Suprapubic skin (tissue), 4 donors: ENCODE measurements around the gene CUL1. TPM values are rescaled to one million over a fixed set of nuclear protein-coding genes. Genes with fewer than 3 reads are reported as not detected.
A peak's percentile ranks its signal among the peaks of the same experiment; 100 is the strongest.
"Not testable (repeated sequence)": the region's sequence is repeated elsewhere in the genome, so short reads cannot be mapped to it uniquely, and the experiment has no call there.

ENCODE experiments used
- DNase-seq, 2 donors: peaks; one replicate each; pipeline ENCODE4 v3.0.0-alpha.2; 2019; ENCODE audit warnings: low spot score in 2 of 2
- H3K27ac ChIP-seq: fragments of 200-600 bp; sonication (generic); one replicate; pipeline ENCODE4 v1.5.1; 2019
- H3K27me3 ChIP-seq: fragments of 200-600 bp; sonication (generic); one replicate; pipeline ENCODE4 v1.5.1; 2019
- H3K36me3 ChIP-seq: fragments of 200-600 bp; sonication (generic); one replicate; pipeline ENCODE4 v1.5.1; 2019
- H3K4me1 ChIP-seq: fragments of 200-600 bp; sonication (generic); one replicate; pipeline ENCODE4 v1.5.1; 2019
- H3K4me3 ChIP-seq: fragments of 200-600 bp; sonication (generic); one replicate; pipeline ENCODE4 v1.5.1; 2019; ENCODE audit warnings: mild to moderate bottlenecking
- H3K9me3 ChIP-seq: fragments of 200-600 bp; sonication (generic); one replicate; pipeline ENCODE4 v1.5.1; 2019
- EP300 ChIP-seq: sonication (generic); formaldehyde crosslinking; IDR thresholded peaks from one replicate; pipeline ENCODE4 v1.6.1; 2017; ENCODE audit warnings: antibody characterized with exemption
- POLR2A ChIP-seq, 2 donors: fragments of 450-650 bp; IDR thresholded peaks; one replicate each; pipeline ENCODE4 v1.6.1; 2017; ENCODE audit warnings: antibody characterized with exemption in 2 of 2, mild to moderate bottlenecking in 2 of 2, moderate library complexity in 2 of 2
- POLR2AphosphoS5 ChIP-seq, 3 donors: sonication (generic); formaldehyde crosslinking; IDR thresholded peaks; one replicate each; pipeline ENCODE4 v1.6.1; 2017; ENCODE audit warnings: antibody characterized with exemption in 3 of 3
- WGBS: methylation state at CpG from one replicate; pipeline ENCODE4 v1.1.5; 2018; 5-methylcytosine and 5-hydroxymethylcytosine counted together
- total RNA-seq, 4 donors: library from RNA; depleted of rRNA; stranded (reverse); fragments of >200 nt; gene quantifications; one replicate each; pipeline ENCODE4 v1.1.0, GENCODE V29; 2016
- TF ChIP-seq, protein P1 (sequence below), 2 donors: fragments of 200-600 bp in 1 of 2; fragments of 450-650 bp in 1 of 2; sonication (generic) in 1 of 2; IDR thresholded peaks; one replicate each; pipeline ENCODE4 v1.5.1; 2016 to 2019; ENCODE audit warnings: antibody characterized with exemption in 2 of 2, mild to moderate bottlenecking in 1 of 2, moderate library complexity in 1 of 2

Gene CUL1
- total RNA-seq, 4 donors from 2014 or later = 49.6 to 63.0 (median 56.6) TPM

DNA sequence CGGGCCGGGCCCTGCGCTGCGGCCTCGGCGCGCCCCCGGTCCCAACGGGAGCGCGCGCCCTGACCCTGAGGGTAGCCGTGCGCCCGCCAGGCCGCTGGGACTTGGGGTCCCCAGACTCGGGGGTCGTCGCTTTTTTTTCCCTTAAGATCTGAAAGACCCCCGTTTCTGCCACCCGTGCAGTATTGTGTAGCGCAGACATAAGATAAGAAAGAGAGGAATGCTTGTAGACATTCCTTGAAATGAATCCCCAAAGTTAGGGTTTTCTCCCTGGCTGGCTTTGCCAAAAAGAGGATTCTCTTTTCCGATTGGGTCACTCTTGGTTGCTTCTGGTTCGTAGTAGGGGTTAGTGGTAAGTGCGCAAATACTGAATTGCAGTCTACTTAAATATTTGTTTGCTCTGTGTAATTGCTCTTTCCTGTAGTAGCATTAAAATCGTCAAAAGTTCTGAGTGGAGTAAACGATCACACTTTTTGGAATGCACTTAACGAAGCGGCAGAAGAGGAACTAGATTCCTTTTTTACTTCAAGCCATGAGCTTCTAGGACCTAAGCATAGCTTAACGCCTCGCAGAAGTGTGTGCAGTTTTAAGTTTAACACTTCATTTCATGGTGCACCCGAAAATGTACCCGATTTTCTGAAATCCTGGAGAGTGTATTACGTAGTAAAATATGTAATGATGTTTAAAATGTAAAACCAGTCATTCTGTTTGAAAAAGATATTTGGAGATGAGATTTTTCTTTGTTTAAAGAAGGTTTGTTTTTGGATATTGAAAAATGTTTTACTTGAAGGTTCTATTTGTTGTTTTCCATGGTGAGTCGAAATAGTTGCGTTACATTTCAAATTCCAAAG is 1.3 kb downstream of the CUL1 start:
- peak overlapping the region; percentile 76 for H3K4me3 ChIP-seq
- no peak for DNase-seq
- TF ChIP-seq POLR2AphosphoS5 (IDR thresholded peaks at IDR 0.05) = no peak

DNA sequence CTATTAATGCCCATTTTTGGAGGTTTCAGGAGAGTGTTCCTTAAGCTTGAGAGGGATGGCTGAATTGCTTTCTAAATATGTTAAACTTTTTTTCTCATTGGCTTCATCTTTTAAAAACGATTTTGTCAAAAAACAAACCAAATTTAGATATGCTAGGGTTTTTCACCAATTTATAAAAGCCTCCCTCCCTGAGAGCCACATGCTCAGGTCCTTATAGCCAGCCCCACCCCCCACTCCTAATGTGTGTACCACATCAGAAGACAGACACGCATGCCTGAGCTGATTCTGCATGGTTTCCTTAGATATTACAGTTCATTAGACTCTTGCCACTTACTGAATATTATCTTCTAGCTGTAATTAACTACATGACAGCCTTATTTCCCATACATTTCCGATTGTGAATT is 2.0 kb downstream of the CUL1 start:
- peak overlapping the region; percentile 76 for H3K4me3 ChIP-seq
- no peak for DNase-seq
- 12% methylated on average over 3 of the region's 3 CpGs for WGBS
- H3K27me3 ChIP-seq = no peaks in the 10 kb centered on the region
- H3K9me3 ChIP-seq = no peaks in the 10 kb centered on the region
- H3K4me1 ChIP-seq = peaks cover 61% of the 10 kb centered on the region
- no peak overlapping the region for H3K27ac ChIP-seq
- TF ChIP-seq, protein P1, sequence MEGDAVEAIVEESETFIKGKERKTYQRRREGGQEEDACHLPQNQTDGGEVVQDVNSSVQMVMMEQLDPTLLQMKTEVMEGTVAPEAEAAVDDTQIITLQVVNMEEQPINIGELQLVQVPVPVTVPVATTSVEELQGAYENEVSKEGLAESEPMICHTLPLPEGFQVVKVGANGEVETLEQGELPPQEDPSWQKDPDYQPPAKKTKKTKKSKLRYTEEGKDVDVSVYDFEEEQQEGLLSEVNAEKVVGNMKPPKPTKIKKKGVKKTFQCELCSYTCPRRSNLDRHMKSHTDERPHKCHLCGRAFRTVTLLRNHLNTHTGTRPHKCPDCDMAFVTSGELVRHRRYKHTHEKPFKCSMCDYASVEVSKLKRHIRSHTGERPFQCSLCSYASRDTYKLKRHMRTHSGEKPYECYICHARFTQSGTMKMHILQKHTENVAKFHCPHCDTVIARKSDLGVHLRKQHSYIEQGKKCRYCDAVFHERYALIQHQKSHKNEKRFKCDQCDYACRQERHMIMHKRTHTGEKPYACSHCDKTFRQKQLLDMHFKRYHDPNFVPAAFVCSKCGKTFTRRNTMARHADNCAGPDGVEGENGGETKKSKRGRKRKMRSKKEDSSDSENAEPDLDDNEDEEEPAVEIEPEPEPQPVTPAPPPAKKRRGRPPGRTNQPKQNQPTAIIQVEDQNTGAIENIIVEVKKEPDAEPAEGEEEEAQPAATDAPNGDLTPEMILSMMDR (IDR thresholded peaks at IDR 0.05) = no peak
- TF ChIP-seq EP300 = no peak
- TF ChIP-seq POLR2AphosphoS5 (IDR thresholded peaks at IDR 0.05) = no peak
- no peak for TF ChIP-seq POLR2A (IDR thresholded peaks at IDR 0.05)
- no peaks in the 10 kb centered on the region for H3K36me3 ChIP-seq

More for the DNA sequence above, 1.3 kb downstream of the CUL1 start:
- WGBS = 1% methylated on average over 36 of the region's 36 CpGs
- Histone ChIP-seq H3K27me3 (no peaks in the 10 kb centered on the region), H3K9me3 (no peaks in the 10 kb centered on the region), H3K27ac (peak overlapping the region; percentile 97), H3K4me1 (peaks cover 55% of the 10 kb centered on the region), H3K36me3 (no peaks in the 10 kb centered on the region)

GRCh38 chr7:148701414-148701813 is 2.7 kb downstream of the CUL1 start:
- Histone ChIP-seq H3K27ac (no peak overlapping the region), H3K4me1 (peaks cover 66% of the 10 kb centered on the region), H3K9me3 (no peaks in the 10 kb centered on the region), H3K27me3 (no peaks in the 10 kb centered on the region), H3K4me3 (no peak overlapping the region), H3K36me3 (no peaks in the 10 kb centered on the region)
- no peak for DNase-seq
- TF ChIP-seq POLR2A (IDR thresholded peaks at IDR 0.05) (no peak), POLR2AphosphoS5 (IDR thresholded peaks at IDR 0.05) (no peak), EP300 (no peak)
- TF ChIP-seq, protein P1 (IDR thresholded peaks at IDR 0.05) = no peak
- 46% methylated on average over 1 of the region's 1 CpG for WGBS

GRCh38 chr7:148702876-148703670 is 4.4 kb downstream of the CUL1 start:
- Histone ChIP-seq H3K36me3 (no peaks in the 10 kb centered on the region), H3K4me3 (no peak overlapping the region), H3K27ac (no peak overlapping the region), H3K27me3 (no peaks in the 10 kb centered on the region), H3K9me3 (no peaks in the 10 kb centered on the region), H3K4me1 (peaks cover 68% of the 10 kb centered on the region)
- TF ChIP-seq POLR2AphosphoS5 (IDR thresholded peaks at IDR 0.05) = no peak
- TF ChIP-seq POLR2A (IDR thresholded peaks at IDR 0.05) = no peak
- TF ChIP-seq, protein P1 (IDR thresholded peaks at IDR 0.05) = no peak
- no peak for TF ChIP-seq EP300
- no peak for DNase-seq
- 83% methylated on average over 11 of the region's 11 CpGs for WGBS

DNA sequence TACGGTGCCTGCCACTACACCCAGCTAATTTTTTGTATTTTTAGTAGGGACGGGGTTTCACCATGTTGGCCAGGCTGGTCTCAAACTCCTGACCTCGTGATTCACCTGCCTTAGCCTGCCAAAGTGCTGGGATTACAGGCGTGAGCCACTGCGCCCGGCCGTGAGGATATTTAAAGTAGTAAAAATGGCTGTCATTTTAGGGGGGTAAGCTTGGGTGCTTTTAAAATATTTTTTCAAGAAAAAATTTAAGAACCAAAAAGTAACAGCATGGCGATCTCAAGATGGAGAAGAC is 4.9 kb downstream of the CUL1 start:
- not testable (repeated sequence) for H3K36me3 ChIP-seq, H3K4me3 ChIP-seq, H3K9me3 ChIP-seq, DNase-seq, H3K27ac ChIP-seq, H3K27me3 ChIP-seq
- peaks cover 73% of the 10 kb centered on the region for H3K4me1 ChIP-seq
- 90% methylated on average over 8 of the region's 8 CpGs for WGBS

DNA sequence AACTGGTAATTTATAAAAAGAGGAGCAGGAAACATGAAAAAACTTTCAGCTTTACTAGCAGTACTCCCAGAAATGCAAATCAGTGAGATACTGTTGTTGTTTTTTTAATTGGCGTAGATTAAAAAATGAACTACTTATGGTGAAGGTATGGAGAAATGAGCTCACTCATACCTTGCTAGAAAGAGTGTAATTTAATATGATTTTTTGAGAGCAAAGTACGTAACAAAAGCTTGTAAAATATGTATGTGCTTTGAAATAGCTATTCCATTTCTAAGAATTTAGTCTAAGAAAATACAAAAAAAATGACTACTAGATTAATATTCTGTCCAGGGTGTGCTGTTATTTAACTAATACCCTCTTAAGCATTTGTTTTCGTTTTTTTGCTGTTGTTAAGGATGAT is 5.5 kb downstream of the CUL1 start:
- 78% methylated on average over 3 of the region's 3 CpGs for WGBS
- Histone ChIP-seq H3K4me1 (peaks cover 75% of the 10 kb centered on the region), H3K27ac (no peak overlapping the region), H3K4me3 (no peak overlapping the region), H3K27me3 (no peaks in the 10 kb centered on the region), H3K9me3 (no peaks in the 10 kb centered on the region), H3K36me3 (no peaks in the 10 kb centered on the region)
- TF ChIP-seq, protein P1 (IDR thresholded peaks at IDR 0.05) = no peak
- TF ChIP-seq POLR2AphosphoS5 (IDR thresholded peaks at IDR 0.05) (no peak), EP300 (no peak), POLR2A (IDR thresholded peaks at IDR 0.05) (no peak)
- no peak for DNase-seq
